Endothelial cell (in vitro differentiated cells): Measurements from ENCODE around the gene ADAMTS20. TPM values are rescaled to one million over a fixed set of nuclear protein-coding genes. Genes with fewer than 3 reads are reported as not detected.
"Not testable (repeated sequence)": the region's sequence is repeated elsewhere in the genome, so short reads cannot be mapped to it uniquely, and the experiment has no call there.

ENCODE experiments used
- DNase-seq: peaks from one replicate; pipeline ENCODE4 v3.0.0; 2021; ENCODE audit warnings: low spot score
- H3K27ac Mint-ChIP-seq: one replicate; pipeline ENCODE4 v1.8.0; 2021; ENCODE audit warnings: mixed read lengths, inconsistent platforms; ENCODE audit not compliant: unreplicated experiment
- H3K27me3 Mint-ChIP-seq: one replicate; pipeline ENCODE4 v1.8.0; 2021; ENCODE audit warnings: mild to moderate bottlenecking, moderate library complexity, mixed read lengths, inconsistent platforms; ENCODE audit not compliant: unreplicated experiment
- H3K36me3 Mint-ChIP-seq: one replicate; pipeline ENCODE4 v1.8.0; 2021; ENCODE audit warnings: mild to moderate bottlenecking, low read depth, mixed read lengths, inconsistent platforms; ENCODE audit not compliant: unreplicated experiment
- H3K4me1 Mint-ChIP-seq: one replicate; pipeline ENCODE4 v1.8.0; 2021; ENCODE audit warnings: mild to moderate bottlenecking, mixed read lengths, inconsistent platforms; ENCODE audit not compliant: unreplicated experiment
- H3K4me3 Mint-ChIP-seq: one replicate; pipeline ENCODE4 v1.8.0; 2021; ENCODE audit warnings: mild to moderate bottlenecking, mixed read lengths, inconsistent platforms; ENCODE audit not compliant: unreplicated experiment
- H3K9me3 Mint-ChIP-seq: one replicate; pipeline ENCODE4 v1.8.0; 2021; ENCODE audit warnings: mixed read lengths, inconsistent platforms; ENCODE audit not compliant: unreplicated experiment
- CTCF ChIP-seq: fragments of 200-600 bp; sonication (generic); IDR thresholded peaks from one replicate; pipeline ENCODE4 v1.5.0; 2021; ENCODE audit warnings: antibody characterized with exemption; ENCODE audit not compliant: unreplicated experiment
- total RNA-seq: library from RNA; stranded (reverse); fragmentation: NEBNext Ultra II Directional; extraction: Animal tissue kit (Norgen Biotek cat#: 25700); gene quantifications from one replicate; pipeline ENCODE4 v1.2.1, GENCODE V29; 2021; ENCODE audit not compliant: unreplicated experiment

The ADAMTS20 gene
- total RNA-seq, 1 donor from 2014 or later: 0.15 TPM

GRCh38 chr12:43345023-43345422, 207.0 kb downstream of the ADAMTS20 start:
- Mint-ChIP-seq H3K27me3 (no peaks in the 10 kb centered on the region), H3K36me3 (no peaks in the 10 kb centered on the region), H3K27ac (no peak overlapping the region), H3K9me3 (no peaks in the 10 kb centered on the region), H3K4me3 (no peak overlapping the region), H3K4me1 (no peaks in the 10 kb centered on the region)
- DNase-seq: no peak
- no peak for TF ChIP-seq CTCF

GRCh38 chr12:43341785-43342313, 210.2 kb downstream of the ADAMTS20 start:
- not testable (repeated sequence) for H3K4me1 Mint-ChIP-seq, H3K4me3 Mint-ChIP-seq, H3K27ac Mint-ChIP-seq, H3K9me3 Mint-ChIP-seq, H3K36me3 Mint-ChIP-seq, DNase-seq, H3K27me3 Mint-ChIP-seq

GRCh38 chr12:43338848-43339526, 213.0 kb downstream of the ADAMTS20 start:
- no peak for DNase-seq
- Mint-ChIP-seq H3K9me3 (no peaks in the 10 kb centered on the region), H3K27ac (no peak overlapping the region), H3K36me3 (no peaks in the 10 kb centered on the region), H3K27me3 (peaks cover 2% of the 10 kb centered on the region), H3K4me3 (no peak overlapping the region), H3K4me1 (no peaks in the 10 kb centered on the region)
- no peak for TF ChIP-seq CTCF

- Mint-ChIP-seq H3K9me3 (no peaks in the 10 kb centered on the region), H3K4me1 (no peaks in the 10 kb centered on the region), H3K27ac (no peak overlapping the region), H3K27me3 (peaks cover 2% of the 10 kb centered on the region), H3K4me3 (no peak overlapping the region), H3K36me3 (no peaks in the 10 kb centered on the region)
- TF ChIP-seq CTCF: no peak
- DNase-seq: no peak
These were observed 214.2 kb downstream of the ADAMTS20 start for GRCh38 chr12:43337571-43338444.

GRCh38 chr12:43336962-43337555, 214.9 kb downstream of the ADAMTS20 start:
- no peaks in the 10 kb centered on the region for H3K36me3 Mint-ChIP-seq
- no peak for DNase-seq

More at GRCh38 chr12:43336962-43337555, 214.9 kb downstream of the ADAMTS20 start:
- Mint-ChIP-seq H3K4me1 (no peaks in the 10 kb centered on the region), H3K4me3 (no peak overlapping the region), H3K9me3 (no peaks in the 10 kb centered on the region), H3K27ac (no peak overlapping the region), H3K27me3 (peaks cover 2% of the 10 kb centered on the region)
- peak; percentile 71 for TF ChIP-seq CTCF
